ENCODE results near the gene PTMS. TPM values are rescaled to one million over a fixed set of nuclear protein-coding genes. Genes with fewer than 3 reads are reported as not detected.
A peak's percentile ranks its signal among the peaks of the same experiment; 100 is the strongest.

Gene PTMS
- total RNA-seq, 1 donor from 2014 or later: 554 TPM

DNA sequence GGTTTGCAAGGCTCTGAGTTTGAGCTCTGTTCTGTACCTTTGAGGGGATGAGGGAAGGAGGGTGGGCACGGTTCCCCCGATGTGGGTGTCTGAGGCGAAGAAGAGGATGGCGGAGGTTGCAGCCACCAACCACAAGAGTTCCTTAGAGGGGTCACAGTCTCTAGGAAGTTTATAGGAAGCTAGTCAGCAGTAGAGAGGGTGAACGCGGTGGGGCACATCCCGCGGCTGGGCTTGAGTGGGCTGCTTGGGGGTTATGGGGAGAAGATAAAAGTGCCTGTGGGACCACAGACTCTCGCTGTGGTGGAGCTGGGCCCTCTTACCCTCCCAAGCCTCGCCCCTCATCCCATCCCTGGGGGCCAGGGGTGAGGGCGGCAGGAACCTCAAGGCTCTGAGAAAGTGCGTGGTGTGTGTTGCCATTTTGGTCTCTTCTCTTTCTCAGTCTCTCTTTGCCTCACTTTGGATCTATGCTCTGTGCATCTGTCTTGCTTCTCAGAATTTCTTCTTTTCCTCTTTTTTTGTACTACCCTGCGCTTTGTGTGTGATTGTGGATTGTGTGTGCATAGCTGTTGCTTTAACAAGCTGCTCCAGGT lies 25.9 kb downstream of the PTMS start:
- Mint-ChIP-seq H3K36me3 (ENCODE audit: unreplicated experiment) (no peaks in the 10 kb centered on the region), H3K27me3 (ENCODE audit: unreplicated experiment) (peaks cover 10% of the 10 kb centered on the region), H3K4me1 (ENCODE audit: unreplicated experiment) (peaks cover 15% of the 10 kb centered on the region), H3K9me3 (ENCODE audit: unreplicated experiment) (no peaks in the 10 kb centered on the region), H3K27ac (ENCODE audit: unreplicated experiment) (no peak overlapping the region), H3K4me3 (ENCODE audit: unreplicated experiment) (no peak overlapping the region)
- TF ChIP-seq, protein P1, sequence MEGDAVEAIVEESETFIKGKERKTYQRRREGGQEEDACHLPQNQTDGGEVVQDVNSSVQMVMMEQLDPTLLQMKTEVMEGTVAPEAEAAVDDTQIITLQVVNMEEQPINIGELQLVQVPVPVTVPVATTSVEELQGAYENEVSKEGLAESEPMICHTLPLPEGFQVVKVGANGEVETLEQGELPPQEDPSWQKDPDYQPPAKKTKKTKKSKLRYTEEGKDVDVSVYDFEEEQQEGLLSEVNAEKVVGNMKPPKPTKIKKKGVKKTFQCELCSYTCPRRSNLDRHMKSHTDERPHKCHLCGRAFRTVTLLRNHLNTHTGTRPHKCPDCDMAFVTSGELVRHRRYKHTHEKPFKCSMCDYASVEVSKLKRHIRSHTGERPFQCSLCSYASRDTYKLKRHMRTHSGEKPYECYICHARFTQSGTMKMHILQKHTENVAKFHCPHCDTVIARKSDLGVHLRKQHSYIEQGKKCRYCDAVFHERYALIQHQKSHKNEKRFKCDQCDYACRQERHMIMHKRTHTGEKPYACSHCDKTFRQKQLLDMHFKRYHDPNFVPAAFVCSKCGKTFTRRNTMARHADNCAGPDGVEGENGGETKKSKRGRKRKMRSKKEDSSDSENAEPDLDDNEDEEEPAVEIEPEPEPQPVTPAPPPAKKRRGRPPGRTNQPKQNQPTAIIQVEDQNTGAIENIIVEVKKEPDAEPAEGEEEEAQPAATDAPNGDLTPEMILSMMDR (IDR thresholded peaks at IDR 0.05): no peak
- DNase-seq (ENCODE audit: extremely low spot score, unreplicated experiment): no peak

DNA sequence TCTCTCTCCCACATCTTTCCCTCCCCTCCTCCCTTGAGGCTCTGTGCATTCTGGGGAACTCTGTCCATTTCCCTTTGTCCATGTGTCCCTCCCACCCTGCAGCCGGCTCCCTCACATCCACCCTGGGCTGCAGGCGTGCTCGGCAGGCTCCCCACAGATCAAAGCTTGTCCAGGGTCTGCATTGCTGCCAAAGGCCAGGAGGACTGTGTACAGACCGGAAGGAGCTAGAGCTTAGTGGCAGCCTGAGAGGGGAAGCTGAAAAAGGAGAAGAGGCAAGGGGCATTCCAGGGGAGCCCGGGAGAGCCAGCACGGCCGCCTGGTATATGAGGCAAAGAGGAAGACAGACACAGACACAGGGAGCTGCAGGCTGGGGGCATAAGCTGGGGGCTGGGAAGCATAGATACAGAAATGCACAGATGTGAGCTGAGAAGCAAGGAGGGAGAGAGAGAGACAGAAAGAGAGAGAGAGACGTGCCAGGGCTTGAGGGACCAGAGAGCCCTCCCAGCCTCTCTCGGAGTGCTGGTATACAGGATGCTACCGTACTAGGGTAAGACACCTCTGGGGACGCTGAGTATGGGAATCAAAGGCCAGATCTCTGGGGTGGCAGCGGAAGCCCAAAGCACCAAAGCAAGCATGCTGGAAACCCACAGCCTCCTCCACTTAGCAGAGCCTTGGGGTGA lies 26.5 kb downstream of the PTMS start:
- peaks cover 15% of the 10 kb centered on the region for H3K4me1 Mint-ChIP-seq (ENCODE audit: unreplicated experiment)
- no peaks in the 10 kb centered on the region for H3K9me3 Mint-ChIP-seq (ENCODE audit: unreplicated experiment)
- peaks cover 10% of the 10 kb centered on the region for H3K27me3 Mint-ChIP-seq (ENCODE audit: unreplicated experiment)
- no peaks in the 10 kb centered on the region for H3K36me3 Mint-ChIP-seq (ENCODE audit: unreplicated experiment)
- TF ChIP-seq, protein P1 (IDR thresholded peaks at IDR 0.05): no peak
- no peak overlapping the region for H3K4me3 Mint-ChIP-seq (ENCODE audit: unreplicated experiment)
- H3K27ac Mint-ChIP-seq (ENCODE audit: unreplicated experiment): peak overlapping the region; percentile 65
- DNase-seq (ENCODE audit: extremely low spot score, unreplicated experiment): no peak

DNA sequence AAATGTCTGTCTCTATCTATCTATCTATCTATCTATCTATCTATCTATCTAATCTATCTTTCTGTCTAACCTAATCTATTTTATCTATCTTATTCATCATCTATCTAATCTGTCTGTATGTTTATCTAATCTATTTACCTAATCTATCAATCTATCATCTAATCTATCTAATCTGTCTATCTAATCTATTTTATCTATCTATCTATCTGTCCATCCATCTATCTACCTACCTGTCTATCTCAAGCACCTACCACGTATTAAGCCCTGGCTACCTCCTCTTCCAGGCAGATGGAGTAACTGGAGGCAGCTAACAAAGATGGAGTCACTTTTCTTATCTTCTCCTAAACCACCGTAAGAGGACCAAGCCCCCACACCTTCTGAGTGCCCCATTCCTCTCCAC lies 28.9 kb downstream of the PTMS start:
- TF ChIP-seq, protein P1 (IDR thresholded peaks at IDR 0.05): no peak
- Mint-ChIP-seq H3K4me1 (ENCODE audit: unreplicated experiment) (peaks cover 11% of the 10 kb centered on the region), H3K27ac (ENCODE audit: unreplicated experiment) (no peak overlapping the region), H3K9me3 (ENCODE audit: unreplicated experiment) (no peaks in the 10 kb centered on the region), H3K4me3 (ENCODE audit: unreplicated experiment) (no peak overlapping the region), H3K36me3 (ENCODE audit: unreplicated experiment) (no peaks in the 10 kb centered on the region), H3K27me3 (ENCODE audit: unreplicated experiment) (peaks cover 10% of the 10 kb centered on the region)
- DNase-seq (ENCODE audit: extremely low spot score, unreplicated experiment): no peak

DNA sequence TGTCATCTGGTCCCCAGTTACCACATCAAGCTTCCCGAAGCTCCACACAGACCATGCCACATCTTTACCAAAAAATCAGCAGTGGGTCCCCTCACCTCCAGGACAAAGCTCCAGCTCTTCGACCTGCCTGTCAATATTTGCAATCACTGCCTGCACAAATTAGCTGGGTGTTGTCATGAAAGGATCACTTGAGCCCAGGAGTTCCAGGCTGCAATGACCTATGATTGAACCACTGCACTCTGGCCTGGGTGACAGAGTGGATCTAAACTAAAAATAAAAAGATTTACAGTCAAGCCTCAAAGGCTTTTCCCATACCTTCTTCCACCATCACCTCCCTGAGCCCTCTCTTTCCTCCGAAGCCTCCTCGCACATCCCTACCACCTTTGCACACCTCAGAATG lies 30.4 kb downstream of the PTMS start:
- no peak overlapping the region for H3K27ac Mint-ChIP-seq (ENCODE audit: unreplicated experiment)
- H3K27me3 Mint-ChIP-seq (ENCODE audit: unreplicated experiment): peaks cover 10% of the 10 kb centered on the region
- H3K36me3 Mint-ChIP-seq (ENCODE audit: unreplicated experiment): no peaks in the 10 kb centered on the region
- TF ChIP-seq, protein P1 (IDR thresholded peaks at IDR 0.05): no peak
- H3K9me3 Mint-ChIP-seq (ENCODE audit: unreplicated experiment): no peaks in the 10 kb centered on the region
- no peak overlapping the region for H3K4me3 Mint-ChIP-seq (ENCODE audit: unreplicated experiment)
- peaks cover 11% of the 10 kb centered on the region for H3K4me1 Mint-ChIP-seq (ENCODE audit: unreplicated experiment)
- no peak for DNase-seq (ENCODE audit: extremely low spot score, unreplicated experiment)

DNA sequence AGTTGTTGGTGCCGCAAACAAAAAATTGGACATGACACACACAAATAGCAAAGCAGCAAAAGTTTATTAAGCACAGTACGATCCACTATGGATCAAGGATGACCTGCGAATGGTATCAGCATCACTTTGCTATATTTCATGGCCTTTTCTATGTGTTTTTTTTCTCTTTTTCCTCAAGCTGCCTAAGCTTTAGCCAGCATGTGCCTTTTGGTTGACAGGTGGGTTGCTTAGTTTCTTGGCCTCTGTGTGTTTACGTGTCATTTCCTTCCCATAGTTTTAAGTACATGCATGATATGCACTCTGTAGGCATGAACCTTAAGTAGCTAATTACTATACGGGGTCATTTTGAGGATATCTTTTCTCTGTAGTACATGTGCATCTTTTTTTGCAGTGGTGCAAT lies 33.0 kb downstream of the PTMS start:
- no peaks in the 10 kb centered on the region for H3K4me1 Mint-ChIP-seq (ENCODE audit: unreplicated experiment)
- no peak for DNase-seq (ENCODE audit: extremely low spot score, unreplicated experiment)
- H3K27ac Mint-ChIP-seq (ENCODE audit: unreplicated experiment): no peak overlapping the region
- peaks cover 8% of the 10 kb centered on the region for H3K27me3 Mint-ChIP-seq (ENCODE audit: unreplicated experiment)
- no peak overlapping the region for H3K4me3 Mint-ChIP-seq (ENCODE audit: unreplicated experiment)
- peaks cover 2% of the 10 kb centered on the region for H3K9me3 Mint-ChIP-seq (ENCODE audit: unreplicated experiment)
- TF ChIP-seq, protein P1 (IDR thresholded peaks at IDR 0.05): no peak
- H3K36me3 Mint-ChIP-seq (ENCODE audit: unreplicated experiment): no peaks in the 10 kb centered on the region
